Measurements from ENCODE around the gene FKBP15.
"Not testable (repeated sequence)": the region's sequence is repeated elsewhere in the genome, so short reads cannot be mapped to it uniquely, and the experiment has no call there.

The FKBP15 gene

GRCh38 chr9:113181165-113181564 is 39.9 kb downstream of the FKBP15 start:
- DNase-seq: no peak

- DNase-seq: no peak
Measured at GRCh38 chr9:113179839-113180238, 41.2 kb downstream of the FKBP15 start.

GRCh38 chr9:113178087-113178486 is 43.0 kb downstream of the FKBP15 start:
- DNase-seq: no peak

- DNase-seq: no peak
Measured at GRCh38 chr9:113177251-113177650, 43.8 kb downstream of the FKBP15 start.

GRCh38 chr9:113176803-113177202 is 44.3 kb downstream of the FKBP15 start:
- no peak for DNase-seq

- no peak for DNase-seq
Measured at GRCh38 chr9:113173341-113173740, 47.7 kb downstream of the FKBP15 start.

GRCh38 chr9:113168809-113169208 is 52.3 kb downstream of the FKBP15 start:
- DNase-seq: no peak

GRCh38 chr9:113166039-113166438 is 55.0 kb downstream of the FKBP15 start:
- no peak for DNase-seq

GRCh38 chr9:113164536-113165300 is 56.4 kb downstream of the FKBP15 start:
- no peak for DNase-seq

GRCh38 chr9:113163001-113163400 is 58.1 kb downstream of the FKBP15 start:
- no peak for DNase-seq

- no peak for DNase-seq
Measured at GRCh38 chr9:113160571-113160970, 60.5 kb downstream of the FKBP15 start.

- no peak for DNase-seq
Measured at GRCh38 chr9:113158446-113158845, 62.6 kb downstream of the FKBP15 start.

- no peak for DNase-seq
Measured at GRCh38 chr9:113156880-113157279, 64.2 kb downstream of the FKBP15 start.

GRCh38 chr9:113155911-113156588 is 65.0 kb downstream of the FKBP15 start:
- DNase-seq: no peak

GRCh38 chr9:113154946-113155345 is 66.1 kb downstream of the FKBP15 start:
- no peak for DNase-seq

- DNase-seq: no peak
Measured at GRCh38 chr9:113154471-113154870, 66.6 kb downstream of the FKBP15 start.

- DNase-seq: no peak
Measured at GRCh38 chr9:113153599-113153998, 67.5 kb downstream of the FKBP15 start.

GRCh38 chr9:113152699-113153098 is 68.4 kb downstream of the FKBP15 start:
- no peak for DNase-seq

GRCh38 chr9:113151696-113152630 is 69.1 kb downstream of the FKBP15 start:
- DNase-seq: no peak

- DNase-seq: peak; percentile 71
Measured at GRCh38 chr9:113150670-113151611, 70.1 kb downstream of the FKBP15 start, which contains the start of gene SLC31A2. Gene SLC31A2, plus strand, starts transcription at chr9:113151007. Its CDS starts 68 bp downstream, at chr9:113151075.

- not testable (repeated sequence) for DNase-seq
Measured at GRCh38 chr9:113149561-113149960, 71.5 kb downstream of the FKBP15 start.

All from T1000 (cell line).